HUES48 (cell line): ENCODE results near the gene PTN.

ENCODE experiments used
- H3K27ac ChIP-seq: one replicate; pipeline ENCODE4 v1.7.0; 2013; ENCODE audit warnings: low read depth, low read length, inconsistent platforms
- H3K27me3 ChIP-seq: 2 replicates; pipeline ENCODE4 v1.6.1; 2013; ENCODE audit warnings: mild to moderate bottlenecking, low read length; ENCODE audit not compliant: control insufficient read depth, insufficient read depth
- H3K36me3 ChIP-seq: 2 replicates; pipeline ENCODE4 v1.6.1; 2013; ENCODE audit warnings: low read length; ENCODE audit not compliant: control insufficient read depth, insufficient read depth
- H3K4me1 ChIP-seq: 2 replicates; pipeline ENCODE4 v1.6.1; 2013; ENCODE audit warnings: mild to moderate bottlenecking, low read length; ENCODE audit not compliant: control insufficient read depth, insufficient read depth
- H3K4me3 ChIP-seq: 2 replicates; pipeline ENCODE4 v1.5.1; 2013; ENCODE audit warnings: mild to moderate bottlenecking, low read depth, low read length
- H3K9ac ChIP-seq: 2 replicates; pipeline ENCODE4 v1.6.1; 2013; ENCODE audit warnings: mild to moderate bottlenecking, low read depth, low read length, moderate library complexity
- H3K9me3 ChIP-seq: 2 replicates; pipeline ENCODE4 v1.6.1; 2013; ENCODE audit warnings: low read length; ENCODE audit not compliant: control insufficient read depth, insufficient read depth

Gene PTN

DNA sequence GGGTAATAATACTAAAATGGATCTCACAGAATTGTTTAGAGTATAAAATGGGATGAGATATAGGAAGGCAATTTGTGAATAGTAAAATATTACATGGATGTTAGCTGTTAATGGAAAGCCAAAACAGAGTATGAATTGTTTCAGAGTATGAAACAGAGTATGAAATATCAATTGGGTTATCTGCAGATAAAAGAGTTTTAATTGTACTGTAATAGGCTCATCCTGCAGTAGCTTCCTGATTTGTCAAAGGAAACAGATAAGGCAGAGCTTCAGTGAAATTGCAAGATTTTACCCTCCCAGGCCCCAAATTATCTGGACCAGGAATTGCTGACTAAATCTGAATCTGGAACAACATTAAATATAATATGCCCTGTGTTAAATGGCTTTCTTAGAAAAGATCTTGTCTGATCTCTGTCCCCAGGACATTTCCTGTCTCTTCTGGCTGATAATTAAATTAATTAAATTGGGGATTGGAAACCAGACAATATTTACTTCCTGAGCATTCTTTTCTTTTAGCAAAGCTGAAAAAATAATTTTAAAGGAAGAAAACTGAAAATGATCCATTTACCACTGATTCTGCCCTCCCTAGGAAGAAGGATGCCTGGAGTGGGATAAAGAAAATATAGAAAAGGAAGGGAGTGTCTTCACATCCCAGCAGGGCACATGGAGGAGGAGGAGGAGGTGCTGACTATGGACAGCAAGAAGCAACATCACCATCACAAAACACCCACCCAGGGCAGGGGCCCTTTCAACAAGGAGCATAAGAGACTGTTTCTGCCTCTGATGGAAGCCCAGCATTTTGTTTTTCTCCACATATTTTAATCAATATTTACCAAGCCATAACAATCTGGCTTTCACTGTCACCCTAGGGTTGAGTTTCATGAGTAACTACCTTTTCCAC, 18.5 kb downstream of the PTN start:
- no peak overlapping the region for H3K9ac ChIP-seq
- H3K9me3 ChIP-seq: 0 out of 2 replicates have a peak, but pooled peaks cover 4% of the 10 kb centered on the region
- peak overlapping the region; percentile 16 for H3K27ac ChIP-seq
- no peaks in the 10 kb centered on the region for H3K36me3 ChIP-seq
- no peaks in the 10 kb centered on the region for H3K27me3 ChIP-seq
- peaks cover 11% of the 10 kb centered on the region; the same call in 1 of the 2 replicates for H3K4me1 ChIP-seq
- H3K4me3 ChIP-seq: no peak overlapping the region

DNA sequence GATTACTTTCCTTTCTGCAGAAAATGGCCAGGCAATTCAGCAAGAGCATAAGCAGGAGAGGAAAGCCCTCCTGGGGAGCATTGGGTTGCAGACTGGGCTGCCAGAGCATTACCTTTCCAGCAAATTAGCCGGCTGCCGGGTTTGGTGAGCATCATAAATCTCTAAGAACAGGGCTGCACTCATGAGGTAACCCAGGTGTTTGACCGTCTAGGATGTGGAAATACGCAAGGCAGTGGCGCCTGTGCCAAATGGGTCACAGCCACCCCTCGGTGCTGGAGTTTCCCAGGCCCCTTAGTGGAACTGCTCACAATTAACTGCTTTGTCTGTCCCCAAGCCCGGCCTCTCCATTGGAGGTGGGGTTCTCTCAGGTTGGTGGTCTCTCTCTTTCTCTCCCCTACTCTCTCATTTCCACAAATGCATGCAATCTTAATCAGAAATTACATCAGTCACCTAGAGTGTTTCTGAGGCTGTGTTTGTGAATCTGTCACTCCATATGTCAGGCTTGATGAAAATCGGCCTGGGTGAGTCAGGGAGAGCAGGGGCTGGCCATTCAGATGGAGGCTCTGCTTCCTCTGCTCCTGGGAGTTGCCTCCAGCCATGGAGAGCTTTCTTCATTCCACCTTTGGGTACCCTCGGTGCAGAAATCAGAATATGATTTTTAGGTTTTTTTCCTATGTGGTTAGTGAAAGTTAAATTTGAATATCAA, 26.7 kb downstream of the PTN start:
- no peak overlapping the region for H3K4me3 ChIP-seq
- H3K9ac ChIP-seq: no peak overlapping the region
- H3K36me3 ChIP-seq: no peaks in the 10 kb centered on the region
- no peak overlapping the region for H3K27ac ChIP-seq
- no peaks in the 10 kb centered on the region for H3K27me3 ChIP-seq
- no peaks in the 10 kb centered on the region for H3K9me3 ChIP-seq
- H3K4me1 ChIP-seq: peaks cover 11% of the 10 kb centered on the region

DNA sequence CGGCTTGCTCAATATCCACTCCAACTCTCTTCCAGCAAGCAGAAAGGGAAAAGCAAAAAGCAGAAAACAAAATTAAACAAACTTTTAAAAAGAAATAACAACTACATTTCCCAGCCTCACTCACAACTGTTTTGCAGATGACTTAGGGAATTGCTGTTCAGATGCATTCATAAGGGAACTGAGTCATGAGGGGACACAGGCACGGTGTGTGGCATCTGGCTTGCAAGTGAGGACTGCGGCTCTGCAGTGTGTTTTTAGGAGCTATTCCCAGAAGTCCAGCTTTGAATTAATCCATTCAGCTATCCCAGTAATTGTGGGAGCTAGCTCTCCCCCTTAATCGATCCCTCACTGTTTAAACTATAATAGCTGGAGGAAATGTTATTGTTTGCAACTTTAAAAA, 30.3 kb downstream of the PTN start:
- H3K27me3 ChIP-seq: no peaks in the 10 kb centered on the region
- H3K9me3 ChIP-seq: no peaks in the 10 kb centered on the region
- H3K9ac ChIP-seq: no peak overlapping the region
- H3K4me1 ChIP-seq: no peaks in the 10 kb centered on the region
- no peak overlapping the region for H3K4me3 ChIP-seq
- H3K27ac ChIP-seq: no peak overlapping the region
- H3K36me3 ChIP-seq: no peaks in the 10 kb centered on the region

DNA sequence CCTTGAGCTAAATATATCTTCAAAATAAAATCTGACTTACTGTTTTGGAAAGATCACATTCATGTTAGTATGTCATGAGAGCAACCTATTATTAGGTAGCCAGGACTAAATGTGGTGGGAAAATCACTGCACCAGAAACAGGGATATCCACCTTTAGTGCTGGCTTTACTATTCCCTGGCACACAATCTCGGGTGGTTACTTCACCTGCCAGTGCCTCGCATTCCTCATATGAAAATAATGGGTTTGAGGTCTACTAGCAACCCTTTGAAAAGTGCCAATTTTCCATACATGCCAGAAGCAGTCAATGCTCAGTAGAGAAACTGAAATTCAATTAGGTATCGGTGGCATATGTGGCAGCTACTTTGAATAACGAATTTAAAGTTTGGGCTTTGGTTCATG, 36.8 kb downstream of the PTN start:
- no peaks in the 10 kb centered on the region for H3K27me3 ChIP-seq
- H3K4me3 ChIP-seq: no peak overlapping the region
- H3K9ac ChIP-seq: no peak overlapping the region
- peaks cover 7% of the 10 kb centered on the region; the same call in 1 of the 2 replicates for H3K4me1 ChIP-seq
- H3K9me3 ChIP-seq: no peaks in the 10 kb centered on the region
- H3K36me3 ChIP-seq: no peaks in the 10 kb centered on the region
- H3K27ac ChIP-seq: no peak overlapping the region

DNA sequence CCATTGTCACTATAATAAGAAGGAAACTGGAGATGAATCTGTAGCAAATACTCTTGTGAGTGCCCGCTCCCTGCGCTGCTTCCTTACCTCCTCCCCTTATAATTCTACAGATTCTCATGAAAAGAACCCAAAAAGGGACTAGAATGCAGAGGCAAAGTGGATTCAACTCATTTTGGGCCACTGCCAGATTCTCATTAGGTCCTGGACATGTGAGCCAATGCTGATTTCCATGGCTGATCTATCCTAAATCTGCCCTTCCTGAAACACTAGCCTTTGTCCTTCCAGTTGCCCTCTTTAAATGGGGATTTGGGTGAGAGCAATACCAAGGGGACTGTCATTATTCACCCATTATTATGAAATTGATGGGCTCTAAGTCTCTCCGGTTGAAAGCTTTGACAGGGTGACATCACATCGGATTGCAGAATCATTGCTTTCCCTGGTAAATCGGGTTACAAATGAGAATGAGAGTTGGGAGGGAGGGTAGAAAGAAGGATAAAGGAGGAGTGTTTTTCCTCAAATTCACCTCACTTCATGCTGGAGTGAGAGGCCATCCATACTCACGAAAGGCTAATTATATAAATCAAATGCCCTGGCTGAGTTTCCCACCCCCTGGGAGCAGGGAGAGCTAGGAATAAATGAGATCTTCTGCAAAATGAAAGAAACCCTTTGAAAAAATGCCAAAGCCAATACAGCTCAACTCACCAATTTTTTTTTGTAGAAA, 37.5 kb downstream of the PTN start:
- no peak overlapping the region for H3K9ac ChIP-seq
- no peaks in the 10 kb centered on the region for H3K9me3 ChIP-seq

DNA sequence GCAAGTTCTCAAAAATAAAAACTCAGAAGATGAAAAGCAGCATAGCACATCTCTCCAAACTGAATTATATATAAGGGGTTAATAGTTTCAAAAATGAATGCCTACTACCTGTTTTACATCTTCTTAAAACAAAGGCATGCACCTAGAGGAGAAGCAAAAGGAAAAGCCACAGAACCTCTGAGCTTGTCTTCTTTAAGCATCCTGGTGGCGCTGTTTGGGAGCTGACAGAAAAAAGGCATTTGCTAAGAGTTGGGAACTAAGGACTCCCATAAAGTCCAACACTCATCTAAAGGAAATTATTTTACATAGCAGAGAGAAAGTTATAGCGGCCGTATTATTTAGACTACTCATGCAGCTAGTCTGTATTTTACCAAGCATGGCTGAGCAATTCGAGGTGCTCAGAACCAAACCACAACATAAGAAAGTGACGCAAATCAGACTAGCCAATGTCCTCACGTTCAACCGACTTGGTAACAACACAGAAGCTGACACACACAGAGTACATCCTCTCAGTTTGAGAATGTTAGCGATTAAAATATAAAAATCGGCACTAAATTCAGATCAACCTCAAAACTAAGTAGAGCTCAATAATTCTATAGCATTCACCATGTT, 38.8 kb downstream of the PTN start:
- H3K9me3 ChIP-seq: no peaks in the 10 kb centered on the region
- H3K27ac ChIP-seq: no peak overlapping the region
- H3K36me3 ChIP-seq: no peaks in the 10 kb centered on the region
- H3K9ac ChIP-seq: no peak overlapping the region
- H3K27me3 ChIP-seq: no peaks in the 10 kb centered on the region
- H3K4me1 ChIP-seq: peaks cover 7% of the 10 kb centered on the region; the same call in 1 of the 2 replicates
- no peak overlapping the region for H3K4me3 ChIP-seq

More for the DNA sequence above, 37.5 kb downstream of the PTN start:
- no peak overlapping the region for H3K4me3 ChIP-seq
- H3K4me1 ChIP-seq: peaks cover 7% of the 10 kb centered on the region; the same call in 1 of the 2 replicates
- H3K27ac ChIP-seq: no peak overlapping the region
- H3K27me3 ChIP-seq: no peaks in the 10 kb centered on the region
- H3K36me3 ChIP-seq: no peaks in the 10 kb centered on the region

DNA sequence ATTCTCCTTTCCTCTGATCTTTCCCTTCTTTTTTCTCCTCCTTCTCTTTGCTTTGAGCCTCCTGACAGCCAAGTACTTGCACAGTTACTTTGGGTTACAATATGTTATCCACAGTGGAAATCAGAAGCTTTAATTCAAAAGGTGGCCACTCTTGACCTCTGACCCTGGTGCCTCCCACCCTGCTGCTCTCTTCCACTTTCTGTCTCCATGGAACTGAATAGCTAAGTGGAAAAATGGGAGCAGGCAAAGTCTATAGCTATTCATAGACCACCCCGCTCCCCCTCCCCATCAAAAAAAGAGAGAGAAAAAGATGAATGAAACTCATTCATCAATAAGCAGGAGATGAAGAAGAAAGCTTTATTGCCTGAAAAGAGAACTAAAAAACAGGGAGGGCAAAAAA, 39.4 kb downstream of the PTN start:
- Histone ChIP-seq H3K36me3 (no peaks in the 10 kb centered on the region), H3K27ac (no peak overlapping the region), H3K4me1 (peaks cover 7% of the 10 kb centered on the region; the same call in 1 of the 2 replicates), H3K4me3 (no peak overlapping the region), H3K27me3 (no peaks in the 10 kb centered on the region), H3K9ac (no peak overlapping the region), H3K9me3 (no peaks in the 10 kb centered on the region)

DNA sequence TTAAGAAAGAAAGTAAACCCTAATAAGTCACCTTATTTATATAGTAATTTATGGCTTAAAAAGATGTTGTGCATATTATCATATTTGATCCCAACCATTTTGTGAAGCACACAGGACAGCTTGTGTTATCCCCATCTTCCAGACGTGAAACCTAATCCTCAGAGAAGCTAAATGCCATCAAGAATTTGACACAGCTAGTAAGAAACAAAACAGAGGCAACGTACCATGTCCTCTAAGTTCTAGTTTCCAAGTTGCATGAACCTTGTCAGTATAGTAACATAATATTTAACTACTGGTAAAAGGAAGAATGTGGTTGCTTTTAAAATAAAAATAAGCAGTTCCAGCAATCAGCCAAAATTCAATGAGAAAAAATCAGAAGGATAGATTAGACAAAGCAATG, 41.5 kb downstream of the PTN start:
- Histone ChIP-seq H3K27ac (no peak overlapping the region), H3K9ac (no peak overlapping the region), H3K27me3 (no peaks in the 10 kb centered on the region), H3K4me1 (peaks cover 15% of the 10 kb centered on the region), H3K9me3 (no peaks in the 10 kb centered on the region), H3K4me3 (no peak overlapping the region), H3K36me3 (no peaks in the 10 kb centered on the region)

DNA sequence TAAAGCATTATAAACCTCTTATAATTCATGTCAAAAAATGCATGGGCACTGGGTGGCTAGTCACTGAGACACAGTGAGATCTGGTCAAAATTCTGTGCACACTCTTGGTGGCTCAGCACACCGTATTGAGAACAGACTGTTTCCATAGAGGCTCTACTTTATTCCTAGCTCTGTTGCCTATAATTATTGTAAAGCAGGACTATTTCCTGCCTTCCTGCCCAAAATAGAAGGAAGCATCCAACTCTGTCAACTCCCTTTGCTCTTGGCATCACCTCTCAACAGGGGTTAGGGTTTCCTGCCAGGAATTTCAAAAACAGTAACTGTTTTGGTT, 45.1 kb downstream of the PTN start:
- Histone ChIP-seq H3K4me3 (no peak overlapping the region), H3K27ac (no peak overlapping the region), H3K9me3 (no peaks in the 10 kb centered on the region), H3K4me1 (peaks cover 8% of the 10 kb centered on the region), H3K27me3 (no peaks in the 10 kb centered on the region), H3K36me3 (no peaks in the 10 kb centered on the region), H3K9ac (no peak overlapping the region)

DNA sequence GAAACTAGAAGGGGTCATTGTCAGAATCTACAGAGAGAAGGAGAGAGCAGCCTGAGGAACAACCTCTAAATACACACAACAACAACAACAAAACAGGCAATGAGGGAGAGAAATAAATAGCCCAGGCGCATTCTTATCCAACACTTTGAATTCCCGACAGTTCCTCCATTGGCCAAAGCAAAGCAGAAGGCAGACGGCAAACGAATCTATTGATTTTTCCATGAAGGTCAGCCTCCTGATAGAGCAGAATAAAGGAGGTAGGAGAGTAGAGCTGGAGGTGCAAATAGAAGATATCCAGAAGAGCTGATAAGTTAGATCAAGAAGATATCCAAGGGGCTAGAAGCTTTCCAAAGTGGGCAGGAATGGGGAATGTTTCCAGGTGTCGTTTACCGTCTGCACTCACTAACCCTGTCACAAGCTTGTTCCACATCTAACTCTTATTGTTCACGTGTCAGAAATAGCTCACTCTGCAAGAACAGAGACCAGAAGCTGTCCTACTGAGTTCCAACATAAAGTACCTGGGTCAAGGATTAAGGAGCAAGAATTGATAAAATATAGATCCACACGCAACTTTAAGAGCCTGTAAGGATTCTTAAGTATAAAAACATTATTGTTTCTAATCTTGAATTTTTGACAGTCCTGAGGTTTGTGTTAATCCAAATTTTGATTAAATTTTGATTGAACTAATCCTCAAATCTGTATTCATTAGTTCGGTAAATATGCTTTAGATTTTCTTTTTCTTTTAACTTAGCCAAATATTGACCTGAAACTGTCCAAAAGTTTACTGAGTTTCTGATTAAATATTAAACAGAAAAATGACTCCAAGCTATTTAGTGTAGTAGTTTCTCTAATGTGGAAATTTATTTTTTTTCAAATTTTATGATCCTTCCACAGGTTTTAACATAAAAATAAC, 45.7 kb downstream of the PTN start:
- Histone ChIP-seq H3K4me1 (peaks cover 8% of the 10 kb centered on the region), H3K36me3 (no peaks in the 10 kb centered on the region), H3K9ac (no peak overlapping the region), H3K4me3 (no peak overlapping the region), H3K27ac (no peak overlapping the region), H3K9me3 (no peaks in the 10 kb centered on the region), H3K27me3 (no peaks in the 10 kb centered on the region)
